HL-60 (cell line): ENCODE data around the gene PIK3CB.
A peak's percentile ranks its signal among the peaks of the same experiment; 100 is the strongest.

Experiments used
- DNase-seq, 2 experiments: peaks; one replicate each; pipeline ENCODE4 v3.0.0-alpha.2; 2010 to 2020; ENCODE audit warnings: low read depth in 1 of 2, low spot score in 1 of 2
- H3K27ac ChIP-seq: fragments of 250-450 bp; sonication (Bioruptor Pico); replicated peaks from 2 replicates; pipeline ENCODE4 v1.5.1; 2020; ENCODE audit warnings: mild to moderate bottlenecking, moderate library complexity
- H3K27me3 ChIP-seq: fragments of 250-450 bp; sonication (Bioruptor Pico); 2 replicates; pipeline ENCODE4 v1.5.1; 2021; ENCODE audit warnings: mild to moderate bottlenecking, moderate library complexity; ENCODE audit not compliant: insufficient read depth, poor library complexity, severe bottlenecking
- H3K4me3 ChIP-seq: replicated peaks from 2 replicates; pipeline ENCODE4 v1.5.1; 2011; ENCODE audit warnings: mild to moderate bottlenecking, control low read depth, low read length; ENCODE audit not compliant: insufficient read depth
- CTCF ChIP-seq: IDR thresholded peaks from one replicate; pipeline ENCODE4 v1.5.1; 2011; ENCODE audit warnings: low read length, control low read depth, inconsistent platforms; ENCODE audit not compliant: insufficient read depth
- GABPA ChIP-seq: IDR thresholded peaks from 2 replicates; pipeline ENCODE4 v1.6.1; 2012; ENCODE audit warnings: low read depth
- POLR2AphosphoS5 ChIP-seq: IDR thresholded peaks from 2 replicates; pipeline ENCODE4 v1.6.1; 2012; ENCODE audit warnings: low read depth
- REST ChIP-seq: IDR thresholded peaks from 2 replicates; pipeline ENCODE4 v1.6.1; 2012; ENCODE audit warnings: low read depth; ENCODE audit not compliant: insufficient replicate concordance
- SPI1 ChIP-seq: IDR thresholded peaks from 2 replicates; pipeline ENCODE4 v1.6.1; 2012; ENCODE audit warnings: low read depth, mild to moderate bottlenecking, borderline replicate concordance

PIK3CB gene

GRCh38 chr3:138877226-138877625 lies 42.5 kb upstream of the PIK3CB start:
- Histone ChIP-seq H3K4me3 (no peak overlapping the region), H3K27me3 (no peaks in the 10 kb centered on the region), H3K27ac (peak overlapping the region; percentile 91)
- no peak for DNase-seq
- TF ChIP-seq SPI1 (no peak), REST (no peak), GABPA (no peak), CTCF (no peak), POLR2AphosphoS5 (no peak)

- peak; percentile 56 to 85 for DNase-seq
- TF ChIP-seq REST (no peak), POLR2AphosphoS5 (peak; percentile 69), SPI1 (peak; percentile 62; the same call in 1 of the 2 replicates), GABPA (peak; percentile 82)
- no peak overlapping the region for H3K4me3 ChIP-seq
- peak overlapping the region; percentile 91 for H3K27ac ChIP-seq
- no peaks in the 10 kb centered on the region for H3K27me3 ChIP-seq
Measured at GRCh38 chr3:138875754-138876664, 41.3 kb upstream of the PIK3CB start.

GRCh38 chr3:138875096-138875753 lies 40.5 kb upstream of the PIK3CB start:
- TF ChIP-seq GABPA (no peak), SPI1 (no peak), REST (no peak), POLR2AphosphoS5 (no peak), CTCF (no peak)
- peak overlapping the region; percentile 91 for H3K27ac ChIP-seq
- no peaks in the 10 kb centered on the region for H3K27me3 ChIP-seq
- H3K4me3 ChIP-seq, result no peak overlapping the region
- no peak for DNase-seq
